Measurements from ENCODE around the gene BAIAP2. TPM values are rescaled to one million over a fixed set of nuclear protein-coding genes. Genes with fewer than 3 reads are reported as not detected.

BAIAP2 gene
- total and polyA plus RNA-seq, 2 of the 13 experiments (the other 11 are each of a cell fraction or from before 2014, with no cell fraction given) = 22.5 to 24.0 TPM

DNA sequence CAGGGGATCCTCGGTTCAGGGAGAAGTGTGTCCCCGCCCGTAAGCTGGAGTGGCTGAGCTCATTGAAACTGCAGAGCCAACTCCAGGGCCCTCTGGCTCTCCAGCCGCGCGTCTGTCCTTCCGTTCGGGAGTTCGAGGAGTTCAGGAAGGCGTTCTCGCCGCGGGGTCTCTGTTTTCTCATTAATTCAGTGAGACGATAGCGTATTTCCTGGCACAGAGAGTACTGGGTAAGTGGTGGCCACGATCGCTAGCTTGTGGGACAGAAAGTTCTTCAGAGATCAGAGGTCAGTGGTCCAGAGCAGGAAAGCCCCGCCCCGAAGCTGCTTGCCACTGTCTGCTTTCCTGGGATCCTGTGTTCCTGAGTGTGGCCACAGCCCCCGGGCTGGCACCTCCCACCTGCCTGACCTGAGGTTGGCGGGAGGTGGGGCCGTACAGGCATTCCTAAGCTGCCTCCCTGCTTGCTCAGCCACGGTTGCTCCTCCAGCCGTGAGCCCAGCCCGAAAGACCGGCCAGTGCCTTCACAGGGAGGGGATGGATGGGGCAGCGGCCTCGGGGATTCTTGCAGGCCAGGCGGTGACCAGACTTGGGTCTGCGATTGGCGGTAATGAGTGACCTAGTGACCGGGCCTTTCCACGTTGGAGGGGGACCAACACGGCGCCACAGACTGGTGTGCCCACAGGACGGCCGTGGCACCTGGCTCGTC is 8.9 kb downstream of the BAIAP2 start (continued):
- TF ChIP-seq FOXJ3 (CRISPR knock-in tag; IDR thresholded peaks at IDR 0.05; ENCODE audit: borderline replicate concordance) = no peak; the same call in 1 of the 2 replicates
- TF ChIP-seq EEA1 (CRISPR knock-in tag; IDR thresholded peaks at IDR 0.05; ENCODE audit: borderline replicate concordance) = peak; percentile 77; the same call in 1 of the 2 replicates
- TF ChIP-seq ZFP1 (CRISPR knock-in tag; IDR thresholded peaks at IDR 0.05) = no peak
- TF ChIP-seq NCOA2 (CRISPR knock-in tag; IDR thresholded peaks at IDR 0.05) = peak; percentile 54; the same call in 1 of the 2 replicates
- no peak for TF ChIP-seq ZNF337 (CRISPR knock-in tag; IDR thresholded peaks at IDR 0.05; ENCODE audit: borderline replicate concordance, low read depth)
- no peak for TF ChIP-seq ZBTB8A (CRISPR knock-in tag; IDR thresholded peaks at IDR 0.05; ENCODE audit: borderline replicate concordance, low read depth)
- no peak for TF ChIP-seq ZNF674 (CRISPR knock-in tag; IDR thresholded peaks at IDR 0.05; ENCODE audit: low read depth)
- TF ChIP-seq, protein P1, sequence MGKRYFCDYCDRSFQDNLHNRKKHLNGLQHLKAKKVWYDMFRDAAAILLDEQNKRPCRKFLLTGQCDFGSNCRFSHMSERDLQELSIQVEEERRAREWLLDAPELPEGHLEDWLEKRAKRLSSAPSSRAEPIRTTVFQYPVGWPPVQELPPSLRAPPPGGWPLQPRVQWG (CRISPR knock-in tag; IDR thresholded peaks at IDR 0.05; ENCODE audit: borderline replicate concordance, low read depth) = no peak
- 0 out of 2 replicates have a peak, but pooled peaks have one; percentile 37 for TF ChIP-seq ZNF598 (CRISPR knock-in tag; IDR thresholded peaks at IDR 0.05; ENCODE audit: borderline replicate concordance)
- TF ChIP-seq CBX1 (IDR thresholded peaks at IDR 0.05; ENCODE audit: low read depth) = peak; percentile 33
- TF ChIP-seq ZNF83 (CRISPR knock-in tag; IDR thresholded peaks at IDR 0.05; ENCODE audit: borderline replicate concordance) = no peak; the same call in 1 of the 2 replicates
- TF ChIP-seq POLR2G (IDR thresholded peaks at IDR 0.05; ENCODE audit: low read depth, low read length) = peak; percentile 56; the same call in 1 of the 2 replicates
- TF ChIP-seq, protein P2, sequence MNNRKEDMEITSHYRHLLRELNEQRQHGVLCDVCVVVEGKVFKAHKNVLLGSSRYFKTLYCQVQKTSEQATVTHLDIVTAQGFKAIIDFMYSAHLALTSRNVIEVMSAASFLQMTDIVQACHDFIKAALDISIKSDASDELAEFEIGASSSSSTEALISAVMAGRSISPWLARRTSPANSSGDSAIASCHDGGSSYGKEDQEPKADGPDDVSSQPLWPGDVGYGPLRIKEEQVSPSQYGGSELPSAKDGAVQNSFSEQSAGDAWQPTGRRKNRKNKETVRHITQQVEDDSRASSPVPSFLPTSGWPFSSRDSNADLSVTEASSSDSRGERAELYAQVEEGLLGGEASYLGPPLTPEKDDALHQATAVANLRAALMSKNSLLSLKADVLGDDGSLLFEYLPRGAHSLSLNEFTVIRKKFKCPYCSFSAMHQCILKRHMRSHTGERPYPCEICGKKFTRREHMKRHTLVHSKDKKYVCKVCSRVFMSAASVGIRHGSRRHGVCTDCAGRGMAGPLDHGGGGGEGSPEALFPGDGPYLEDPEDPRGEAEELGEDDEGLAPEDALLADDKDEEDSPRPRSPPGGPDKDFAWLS (CRISPR knock-in tag; IDR thresholded peaks at IDR 0.05; ENCODE audit: borderline replicate concordance) = no peak
- TF ChIP-seq, protein P3, sequence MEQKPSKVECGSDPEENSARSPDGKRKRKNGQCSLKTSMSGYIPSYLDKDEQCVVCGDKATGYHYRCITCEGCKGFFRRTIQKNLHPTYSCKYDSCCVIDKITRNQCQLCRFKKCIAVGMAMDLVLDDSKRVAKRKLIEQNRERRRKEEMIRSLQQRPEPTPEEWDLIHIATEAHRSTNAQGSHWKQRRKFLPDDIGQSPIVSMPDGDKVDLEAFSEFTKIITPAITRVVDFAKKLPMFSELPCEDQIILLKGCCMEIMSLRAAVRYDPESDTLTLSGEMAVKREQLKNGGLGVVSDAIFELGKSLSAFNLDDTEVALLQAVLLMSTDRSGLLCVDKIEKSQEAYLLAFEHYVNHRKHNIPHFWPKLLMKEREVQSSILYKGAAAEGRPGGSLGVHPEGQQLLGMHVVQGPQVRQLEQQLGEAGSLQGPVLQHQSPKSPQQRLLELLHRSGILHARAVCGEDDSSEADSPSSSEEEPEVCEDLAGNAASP (CRISPR knock-in tag; IDR thresholded peaks at IDR 0.05; ENCODE audit: borderline replicate concordance) = peak; percentile 66; the same call in 1 of the 2 replicates
- TF ChIP-seq ZNF841 (CRISPR knock-in tag; IDR thresholded peaks at IDR 0.05; ENCODE audit: borderline replicate concordance) = no peak
- peak; percentile 26; the same call in 1 of the 2 replicates for TF ChIP-seq STAG1 (CRISPR knock-in tag; IDR thresholded peaks at IDR 0.05)
- TF ChIP-seq AKAP8 (CRISPR knock-in tag; IDR thresholded peaks at IDR 0.05) = no peak
- 0 out of 2 replicates have a peak, but pooled peaks have one; percentile 34 for TF ChIP-seq ZNF441 (CRISPR knock-in tag; IDR thresholded peaks at IDR 0.05; ENCODE audit: borderline replicate concordance)
- TF ChIP-seq SAP130 (CRISPR knock-in tag; IDR thresholded peaks at IDR 0.05; ENCODE audit: low read depth) = peak; percentile 94
- TF ChIP-seq, protein P4, sequence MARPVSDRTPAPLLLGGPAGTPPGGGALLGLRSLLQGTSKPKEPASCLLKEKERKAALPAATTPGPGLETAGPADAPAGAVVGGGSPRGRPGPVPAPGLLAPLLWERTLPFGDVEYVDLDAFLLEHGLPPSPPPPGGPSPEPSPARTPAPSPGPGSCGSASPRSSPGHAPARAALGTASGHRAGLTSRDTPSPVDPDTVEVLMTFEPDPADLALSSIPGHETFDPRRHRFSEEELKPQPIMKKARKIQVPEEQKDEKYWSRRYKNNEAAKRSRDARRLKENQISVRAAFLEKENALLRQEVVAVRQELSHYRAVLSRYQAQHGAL (CRISPR knock-in tag; IDR thresholded peaks at IDR 0.05; ENCODE audit: not compliant biosample characterization) = no peak
- TF ChIP-seq, protein P5, sequence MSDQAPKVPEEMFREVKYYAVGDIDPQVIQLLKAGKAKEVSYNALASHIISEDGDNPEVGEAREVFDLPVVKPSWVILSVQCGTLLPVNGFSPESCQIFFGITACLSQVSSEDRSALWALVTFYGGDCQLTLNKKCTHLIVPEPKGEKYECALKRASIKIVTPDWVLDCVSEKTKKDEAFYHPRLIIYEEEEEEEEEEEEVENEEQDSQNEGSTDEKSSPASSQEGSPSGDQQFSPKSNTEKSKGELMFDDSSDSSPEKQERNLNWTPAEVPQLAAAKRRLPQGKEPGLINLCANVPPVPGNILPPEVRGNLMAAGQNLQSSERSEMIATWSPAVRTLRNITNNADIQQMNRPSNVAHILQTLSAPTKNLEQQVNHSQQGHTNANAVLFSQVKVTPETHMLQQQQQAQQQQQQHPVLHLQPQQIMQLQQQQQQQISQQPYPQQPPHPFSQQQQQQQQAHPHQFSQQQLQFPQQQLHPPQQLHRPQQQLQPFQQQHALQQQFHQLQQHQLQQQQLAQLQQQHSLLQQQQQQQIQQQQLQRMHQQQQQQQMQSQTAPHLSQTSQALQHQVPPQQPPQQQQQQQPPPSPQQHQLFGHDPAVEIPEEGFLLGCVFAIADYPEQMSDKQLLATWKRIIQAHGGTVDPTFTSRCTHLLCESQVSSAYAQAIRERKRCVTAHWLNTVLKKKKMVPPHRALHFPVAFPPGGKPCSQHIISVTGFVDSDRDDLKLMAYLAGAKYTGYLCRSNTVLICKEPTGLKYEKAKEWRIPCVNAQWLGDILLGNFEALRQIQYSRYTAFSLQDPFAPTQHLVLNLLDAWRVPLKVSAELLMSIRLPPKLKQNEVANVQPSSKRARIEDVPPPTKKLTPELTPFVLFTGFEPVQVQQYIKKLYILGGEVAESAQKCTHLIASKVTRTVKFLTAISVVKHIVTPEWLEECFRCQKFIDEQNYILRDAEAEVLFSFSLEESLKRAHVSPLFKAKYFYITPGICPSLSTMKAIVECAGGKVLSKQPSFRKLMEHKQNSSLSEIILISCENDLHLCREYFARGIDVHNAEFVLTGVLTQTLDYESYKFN (CRISPR knock-in tag; conservative IDR thresholded peaks at IDR 0.05) = peak; percentile 87
- no peak for TF ChIP-seq ZNF652 (CRISPR knock-in tag; IDR thresholded peaks at IDR 0.05; ENCODE audit: borderline replicate concordance, low read depth)
